GM21723 (cell line): ENCODE measurements around the gene PRKCA.
"Not testable (repeated sequence)": the region's sequence is repeated elsewhere in the genome, so short reads cannot be mapped to it uniquely, and the experiment has no call there.

Source experiments
- ATAC-seq: cut with Tn5 transposase; IDR thresholded peaks from one replicate; pipeline ENCODE4 v1.9.1; 2021; ENCODE audit warnings: mild to moderate bottlenecking, moderate library complexity; ENCODE audit not compliant: unreplicated experiment

Gene PRKCA

GRCh38 chr17:66287911-66288310 is 14.5 kb upstream of the PRKCA start:
- ATAC-seq = no peak

GRCh38 chr17:66290101-66290722 is 12.2 kb upstream of the PRKCA start:
- no peak for ATAC-seq

GRCh38 chr17:66292353-66292752 is 10.1 kb upstream of the PRKCA start:
- ATAC-seq = no peak

- no peak for ATAC-seq
Measured at GRCh38 chr17:66296289-66296725, 6.1 kb upstream of the PRKCA start.

- not testable (repeated sequence) for ATAC-seq
Measured at GRCh38 chr17:66297443-66297842, 5.0 kb upstream of the PRKCA start.

- no peak for ATAC-seq
Measured at GRCh38 chr17:66299711-66300110, 2.7 kb upstream of the PRKCA start.

DNA sequence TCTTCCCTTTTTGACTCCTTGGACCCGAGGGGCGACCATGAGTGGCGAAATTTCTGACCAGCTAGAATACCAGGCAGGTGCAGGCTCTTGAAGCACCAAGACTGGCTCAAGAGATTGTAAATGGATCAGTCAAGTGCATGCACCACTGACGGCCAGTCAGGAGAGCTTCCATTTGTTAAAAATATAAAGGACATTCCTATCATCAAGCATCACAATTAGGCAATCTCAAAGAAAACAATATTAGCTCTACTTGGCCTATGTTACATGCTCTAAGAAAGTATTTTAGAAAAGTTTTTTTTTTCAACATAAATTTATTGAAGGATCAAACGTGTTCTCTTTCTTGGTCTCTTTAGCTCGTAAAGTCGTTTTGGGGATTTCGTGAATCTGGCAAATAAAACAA is 1.5 kb upstream of the PRKCA start:
- ATAC-seq = no peak

DNA sequence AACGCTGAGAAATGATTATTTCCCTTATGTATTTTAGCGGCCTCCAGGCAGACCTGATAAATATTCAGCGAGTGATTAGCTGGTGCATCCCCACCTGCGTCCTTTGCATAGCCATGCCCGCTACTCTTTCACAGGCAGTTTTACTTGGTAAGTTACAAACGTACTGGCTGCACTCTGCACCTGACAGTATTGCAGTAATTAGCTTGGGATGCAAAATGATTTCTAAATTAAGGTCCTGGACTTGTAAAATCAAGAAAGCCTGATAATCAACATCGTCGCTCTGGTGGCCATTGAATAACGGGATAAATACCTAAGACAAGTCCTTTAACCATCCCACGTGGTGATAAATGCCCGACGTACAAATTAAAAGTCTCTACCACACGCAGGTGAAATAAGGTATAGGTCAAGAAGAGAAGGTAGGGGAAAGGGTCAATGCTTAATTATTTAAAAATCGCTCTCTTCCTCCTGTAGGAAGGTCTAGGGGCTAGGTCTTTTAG is 998 bp upstream of the PRKCA start:
- no peak for ATAC-seq

GRCh38 chr17:66302761-66303626 is 581 bp downstream of the PRKCA start:
- peak; percentile 45 for ATAC-seq

- no peak for ATAC-seq
Measured at GRCh38 chr17:66304304-66305174, 2.1 kb downstream of the PRKCA start.

- no peak for ATAC-seq
Measured at GRCh38 chr17:66306446-66306845, 4.0 kb downstream of the PRKCA start.

GRCh38 chr17:66307257-66307656 is 4.8 kb downstream of the PRKCA start:
- ATAC-seq = no peak

DNA sequence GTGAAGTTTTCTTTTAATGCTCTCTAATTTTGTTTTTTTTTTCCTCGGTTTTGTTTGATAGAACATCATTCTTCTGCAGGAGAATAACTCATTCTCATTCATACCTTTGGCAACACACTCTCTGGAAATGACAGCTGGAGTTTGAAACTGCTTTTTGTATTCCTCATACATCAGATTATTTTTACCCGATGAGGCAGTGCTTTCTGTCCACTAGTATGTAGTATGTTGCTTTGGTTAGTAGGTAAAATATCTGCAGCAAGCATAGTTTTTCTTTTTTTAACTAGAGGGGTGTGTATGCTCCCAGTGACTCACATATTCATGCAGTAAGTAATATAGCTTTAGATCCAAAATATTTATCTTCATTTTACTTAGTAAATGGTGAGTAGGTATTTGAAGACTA is 6.4 kb downstream of the PRKCA start:
- no peak for ATAC-seq

DNA sequence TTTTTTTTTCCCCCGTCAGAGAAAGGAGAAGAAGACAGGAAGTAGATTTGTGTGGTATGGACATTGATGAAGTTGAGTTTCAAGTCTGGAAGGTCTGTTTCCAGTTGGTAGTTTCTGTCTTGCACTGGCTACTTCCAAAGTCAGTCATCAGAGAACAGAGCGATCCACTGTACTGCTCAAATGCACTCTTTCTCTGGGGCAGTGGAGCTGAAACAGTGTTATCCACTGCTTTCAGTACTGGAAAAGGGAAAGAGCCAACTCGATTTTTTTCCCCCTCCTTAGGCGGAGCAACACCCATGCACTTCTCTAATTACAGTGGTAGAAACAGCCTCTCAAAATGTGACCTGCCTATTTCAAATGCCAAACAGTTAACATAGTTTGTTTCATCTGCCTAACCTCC is 7.4 kb downstream of the PRKCA start:
- no peak for ATAC-seq

- no peak for ATAC-seq
Measured at GRCh38 chr17:66310528-66311148, 8.2 kb downstream of the PRKCA start.

DNA sequence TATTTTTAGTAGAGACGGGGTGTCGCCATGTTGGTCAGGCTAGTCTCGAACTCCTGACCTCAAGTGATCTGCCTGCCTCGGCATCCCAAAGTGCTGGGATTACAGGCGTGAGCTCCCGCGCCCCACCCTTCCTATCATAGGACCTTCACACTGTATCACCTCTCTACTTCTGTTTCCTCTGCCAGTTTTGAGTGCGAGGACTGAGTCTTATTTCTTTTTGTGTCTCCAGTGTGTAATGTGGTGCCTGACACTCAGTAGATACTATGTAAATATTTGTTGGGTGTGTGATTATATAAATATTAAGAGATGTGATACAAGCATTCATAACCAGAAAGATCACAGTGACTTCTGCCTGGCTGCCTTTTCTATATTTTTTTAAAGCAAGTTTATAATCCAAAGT is 10.5 kb downstream of the PRKCA start:
- no peak for ATAC-seq

DNA sequence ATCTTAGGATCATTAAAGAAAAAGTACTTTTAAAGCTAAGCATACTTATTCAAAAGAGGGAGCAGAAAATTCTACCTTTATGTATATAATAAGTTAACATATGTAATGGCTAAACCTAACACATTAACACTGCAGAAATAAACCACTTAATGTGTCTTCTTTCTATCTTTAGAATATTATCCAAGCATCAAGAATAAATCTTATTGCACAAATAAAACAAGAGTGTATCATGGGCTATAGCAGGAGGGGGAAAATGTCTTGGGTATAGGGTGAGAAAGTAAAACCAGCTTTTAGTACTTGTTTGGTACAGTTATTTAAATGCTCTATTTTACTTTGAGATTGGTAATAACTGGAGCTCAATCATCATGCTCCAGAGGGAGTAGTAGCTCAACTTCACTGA is 10.9 kb downstream of the PRKCA start:
- no peak for ATAC-seq

DNA sequence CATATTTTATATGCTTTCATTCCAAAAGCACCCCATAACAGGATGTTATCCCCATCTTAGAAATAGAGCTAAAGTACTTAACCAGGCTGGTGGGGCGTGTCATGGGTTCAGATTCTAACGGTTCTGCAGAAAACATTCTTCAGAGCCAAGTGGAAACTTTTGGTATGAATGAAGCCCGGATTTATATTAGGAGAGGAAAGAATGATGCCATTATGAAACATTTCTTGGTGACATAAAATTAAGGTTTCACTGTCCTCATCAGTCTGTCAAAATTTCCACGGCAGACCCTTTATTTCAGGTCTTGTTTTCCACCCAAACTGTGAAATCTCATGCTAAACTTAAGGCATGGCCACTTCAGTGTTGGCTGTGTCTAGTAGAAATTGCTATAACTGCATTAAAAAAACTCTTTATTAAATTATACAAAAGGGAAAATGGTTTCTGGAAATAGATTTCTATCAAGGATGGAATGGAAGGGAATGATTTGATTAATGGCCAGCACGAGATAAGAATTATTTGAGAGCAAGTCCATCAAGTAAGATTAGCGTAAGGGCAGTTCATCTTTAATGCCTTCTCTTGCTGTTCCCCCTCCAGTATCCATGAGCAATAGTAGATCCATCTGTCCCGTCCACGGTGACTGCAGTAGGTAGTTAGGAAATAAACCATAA is 11.7 kb downstream of the PRKCA start:
- no peak for ATAC-seq

- no peak for ATAC-seq
Measured at GRCh38 chr17:66317629-66318028, 15.2 kb downstream of the PRKCA start.

GRCh38 chr17:66319226-66319625 is 16.8 kb downstream of the PRKCA start:
- no peak for ATAC-seq
